Measurements from ENCODE around the gene ATAD2B.

ATAD2B gene

GRCh38 chr2:23836971-23837565 is 89.9 kb downstream of the ATAD2B start:
- no peak overlapping the region for H3K27ac ChIP-seq
- TF ChIP-seq ZFX (IDR thresholded peaks at IDR 0.05; ENCODE audit: borderline replicate concordance), result no peak
- no peak for TF ChIP-seq CTCF (IDR thresholded peaks at IDR 0.05)

- TF ChIP-seq CTCF (IDR thresholded peaks at IDR 0.05), result no peak
- TF ChIP-seq ZFX (IDR thresholded peaks at IDR 0.05; ENCODE audit: borderline replicate concordance), result no peak
- no peak overlapping the region for H3K27ac ChIP-seq
Observed at GRCh38 chr2:23836505-23836904, 90.4 kb downstream of the ATAD2B start.

GRCh38 chr2:23835988-23836387 is 90.9 kb downstream of the ATAD2B start:
- H3K27ac ChIP-seq, result no peak overlapping the region
- TF ChIP-seq CTCF (IDR thresholded peaks at IDR 0.05) (no peak), ZFX (IDR thresholded peaks at IDR 0.05; ENCODE audit: borderline replicate concordance) (no peak)

DNA sequence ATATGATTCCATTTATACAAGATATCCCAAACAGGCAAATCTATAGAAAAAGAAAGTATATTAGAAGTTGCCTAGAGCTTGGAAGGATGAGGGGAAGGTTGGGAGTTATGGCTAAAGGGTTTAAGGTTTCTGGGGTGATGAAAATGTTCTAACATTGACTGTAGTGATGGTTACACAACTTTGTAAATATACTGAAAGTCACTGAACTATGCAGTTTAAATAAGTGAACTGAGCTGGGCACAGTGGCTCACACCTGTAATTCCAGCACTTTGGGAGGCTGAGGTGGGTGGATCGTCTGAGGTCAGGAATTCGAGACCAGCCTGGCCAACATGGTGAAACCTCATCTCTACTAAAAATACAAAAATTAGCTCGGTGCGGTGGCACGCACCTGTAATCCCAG is 91.5 kb downstream of the ATAD2B start:
- no peak overlapping the region for H3K27ac ChIP-seq
- TF ChIP-seq ZFX (IDR thresholded peaks at IDR 0.05; ENCODE audit: borderline replicate concordance) (no peak), CTCF (IDR thresholded peaks at IDR 0.05) (no peak)

- no peak overlapping the region for H3K27ac ChIP-seq
- no peak for TF ChIP-seq CTCF (IDR thresholded peaks at IDR 0.05)
- no peak for TF ChIP-seq ZFX (IDR thresholded peaks at IDR 0.05; ENCODE audit: borderline replicate concordance)
Observed at GRCh38 chr2:23828986-23829385, 97.9 kb downstream of the ATAD2B start.

- TF ChIP-seq CTCF (IDR thresholded peaks at IDR 0.05) (no peak), ZFX (IDR thresholded peaks at IDR 0.05; ENCODE audit: borderline replicate concordance) (no peak)
- H3K27ac ChIP-seq, result no peak overlapping the region
Observed at GRCh38 chr2:23828256-23828980, 98.5 kb downstream of the ATAD2B start.

- H3K27ac ChIP-seq, result no peak overlapping the region
- TF ChIP-seq CTCF (IDR thresholded peaks at IDR 0.05) (no peak), ZFX (IDR thresholded peaks at IDR 0.05; ENCODE audit: borderline replicate concordance) (no peak)
Observed at GRCh38 chr2:23827287-23827686, 99.6 kb downstream of the ATAD2B start.
